Liver (tissue), 9 donors: ENCODE data around the gene XPR1. TPM values are rescaled to one million over a fixed set of nuclear protein-coding genes. Genes with fewer than 3 reads are reported as not detected.

Experiments
- DNase-seq: peaks from one replicate; pipeline ENCODE4 v3.0.0-alpha.2; 2017; ENCODE audit warnings: low spot score
- H3K27ac ChIP-seq, 2 donors: one replicate each; pipeline ENCODE4 v1.7.0; 2013; ENCODE audit warnings: inconsistent platforms in 2 of 2, low read length in 2 of 2, control low read depth in 1 of 2, low read depth in 1 of 2, mild to moderate bottlenecking in 1 of 2
- H3K27me3 ChIP-seq, 4 donors: one replicate each; pipeline versions ENCODE4 v1.6.1 to v1.7.0; 2013; ENCODE audit warnings: low read length in 3 of 4, inconsistent platforms in 1 of 4, mild to moderate bottlenecking in 1 of 4, moderate library complexity in 1 of 4; ENCODE audit not compliant: control insufficient read depth in 4 of 4, insufficient read depth in 4 of 4
- H3K36me3 ChIP-seq, 4 donors: one replicate each; pipeline versions ENCODE4 v1.6.1 to v1.7.0; 2013; ENCODE audit warnings: low read length in 3 of 4, mild to moderate bottlenecking in 3 of 4, low read depth in 1 of 4, moderate library complexity in 1 of 4; ENCODE audit not compliant: control insufficient read depth in 4 of 4, insufficient read depth in 3 of 4
- H3K4me1 ChIP-seq, 4 donors: one replicate each; pipeline versions ENCODE4 v1.6.1 to v1.7.0; 2013; ENCODE audit warnings: low read length in 3 of 4, mild to moderate bottlenecking in 3 of 4, moderate library complexity in 1 of 4; ENCODE audit not compliant: control insufficient read depth in 4 of 4, insufficient read depth in 4 of 4
- H3K4me3 ChIP-seq, 3 donors: one replicate each; pipeline versions ENCODE4 v1.6.1 to v1.7.0; 2013; ENCODE audit warnings: low read length in 3 of 3, control low read depth in 1 of 3, low read depth in 1 of 3, mild to moderate bottlenecking in 1 of 3
- H3K9ac ChIP-seq, 2 donors: one replicate each; pipeline ENCODE4 v1.7.0; 2013; ENCODE audit warnings: low read length in 2 of 2, mild to moderate bottlenecking in 2 of 2, moderate library complexity in 2 of 2, control low read depth in 1 of 2, low read depth in 1 of 2
- H3K9me3 ChIP-seq, 4 donors: one replicate each; pipeline versions ENCODE4 v1.6.1 to v1.7.0; 2013; ENCODE audit warnings: low read length in 3 of 4; ENCODE audit not compliant: control insufficient read depth in 4 of 4
- EGR1 ChIP-seq, 2 donors: IDR thresholded peaks; 2 replicates each; pipeline ENCODE4 v1.6.1; 2016 to 2018; ENCODE audit warnings: antibody characterized with exemption in 2 of 2, low read depth in 2 of 2
- FOXA1 ChIP-seq: IDR thresholded peaks from 2 replicates; pipeline ENCODE4 v1.6.1; 2016; ENCODE audit warnings: antibody characterized with exemption
- FOXA2 ChIP-seq: IDR thresholded peaks from 2 replicates; pipeline ENCODE4 v1.6.1; 2016; ENCODE audit warnings: antibody characterized with exemption
- GABPA ChIP-seq, 2 donors: IDR thresholded peaks in 1 of 2; conservative IDR thresholded peaks in 1 of 2; 2 replicates each; pipeline ENCODE4 v1.6.1; 2016; ENCODE audit warnings: antibody characterized with exemption in 2 of 2, mild to moderate bottlenecking in 1 of 2, moderate library complexity in 1 of 2
- HNF4A ChIP-seq, 2 donors: conservative IDR thresholded peaks; 2 replicates each; pipeline ENCODE4 v1.6.1; 2016; ENCODE audit warnings: antibody characterized with exemption in 2 of 2, mild to moderate bottlenecking in 2 of 2
- HNF4G ChIP-seq: IDR thresholded peaks from 2 replicates; pipeline ENCODE4 v1.6.1; 2016; ENCODE audit warnings: antibody characterized with exemption
- JUND ChIP-seq, 2 donors: IDR thresholded peaks; 2 replicates each; pipeline ENCODE4 v1.6.1; 2016; ENCODE audit warnings: antibody characterized with exemption in 2 of 2
- NR2F2 ChIP-seq: IDR thresholded peaks from 2 replicates; pipeline ENCODE4 v1.6.1; 2016; ENCODE audit warnings: antibody characterized with exemption
- RAD21 ChIP-seq, 2 donors: IDR thresholded peaks; 2 replicates each; pipeline ENCODE4 v1.6.1; 2016; ENCODE audit warnings: antibody characterized with exemption in 2 of 2, mild to moderate bottlenecking in 2 of 2
- RXRA ChIP-seq, 2 donors: IDR thresholded peaks; 2 replicates each; pipeline ENCODE4 v1.6.1; 2017 to 2018; ENCODE audit warnings: antibody characterized with exemption in 2 of 2, mild to moderate bottlenecking in 1 of 2
- SP1 ChIP-seq: IDR thresholded peaks from 2 replicates; pipeline ENCODE4 v1.6.1; 2018; ENCODE audit warnings: antibody characterized with exemption, mild to moderate bottlenecking
- TAF1 ChIP-seq: conservative IDR thresholded peaks from 2 replicates; pipeline ENCODE4 v1.6.1; 2016; ENCODE audit warnings: antibody characterized with exemption, mild to moderate bottlenecking
- YY1 ChIP-seq: IDR thresholded peaks from 2 replicates; pipeline ENCODE4 v1.6.1; 2016; ENCODE audit warnings: antibody characterized with exemption, mild to moderate bottlenecking
- WGBS: extraction: QIAGEN DNeasy Blood & Tissue Kit; methylation state at CpG from one replicate; pipeline ENCODE4 v1.1.7; 2013; 5-methylcytosine and 5-hydroxymethylcytosine counted together
- polyA plus RNA-seq, 2 donors: library from polyadenylated mRNA; stranded (reverse) in 1 of 2; unstranded in 1 of 2; fragments of 200-250 nt in 1 of 2; fragments of >200 nt in 1 of 2; fragmentation: Nextera tagmentation in 1 of 2; extraction: Ambion mirVana in 1 of 2; gene quantifications; one replicate each; pipeline versions ENCODE4 v1.2.1 to v1.2.3, GENCODE V29; 2013 to 2015
- total RNA-seq, 2 donors: library from RNA; depleted of rRNA; stranded (reverse); fragments of >200 nt; gene quantifications; one replicate each; pipeline ENCODE4 v1.2.3, GENCODE V29; 2014
- TF ChIP-seq, protein P1 (sequence below): fragments of 150-350 bp; IDR thresholded peaks from 2 replicates; pipeline ENCODE4 v1.5.1; 2017; ENCODE audit warnings: improper control_type of control experiment, low read depth, low read length; ENCODE audit not compliant: missing input control
- TF ChIP-seq, protein P2 (sequence below): IDR thresholded peaks from 2 replicates; pipeline ENCODE4 v1.6.1; 2016; ENCODE audit warnings: antibody characterized with exemption
- TF ChIP-seq, protein P3 (sequence below): IDR thresholded peaks from 2 replicates; pipeline ENCODE4 v1.6.1; 2016; ENCODE audit warnings: antibody characterized with exemption
- TF ChIP-seq, protein P4 (sequence below): IDR thresholded peaks from 2 replicates; pipeline ENCODE4 v1.6.1; 2016; ENCODE audit warnings: antibody characterized with exemption
- TF ChIP-seq, protein P5 (sequence below): IDR thresholded peaks from 2 replicates; pipeline ENCODE4 v1.6.1; 2016; ENCODE audit warnings: antibody characterized with exemption, mild to moderate bottlenecking
- donor health status: healthy.
- donor health status: healthy.
- donor health status: healthy.
- donor health status: healthy.
- donor health status: healthy.

XPR1 gene
- total and polyA plus RNA-seq, 4 donors = 1.8 to 14.3 (median 5.9) TPM

DNA sequence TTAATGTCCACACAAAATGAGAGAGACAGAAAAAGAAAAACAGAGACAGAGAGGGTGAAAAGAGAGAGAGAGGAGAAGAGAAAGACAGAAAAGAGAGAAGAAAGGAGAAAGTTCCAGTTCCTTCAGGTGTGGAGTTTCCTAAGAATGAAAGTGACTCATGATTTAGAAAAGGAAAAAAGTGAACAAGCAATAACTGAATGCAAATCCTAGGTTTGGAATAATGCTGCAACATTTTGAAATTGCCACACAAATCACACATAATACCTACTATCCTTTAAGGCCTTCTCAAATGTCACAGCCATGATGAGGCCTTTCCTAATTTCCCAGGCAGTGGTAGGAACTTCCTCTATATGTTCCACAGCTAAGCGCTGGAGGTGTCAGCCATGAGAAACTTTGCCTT lies 31.5 kb upstream of the XPR1 start:
- Histone ChIP-seq H3K4me1 (peaks cover 0 to 2% (median 0%) of the 10 kb centered on the region in 4 donors), H3K9ac (no peak overlapping the region), H3K9me3 (no peaks in the 10 kb centered on the region), H3K27ac (no peak overlapping the region), H3K27me3 (no peaks in the 10 kb centered on the region), H3K4me3 (no peak overlapping the region), H3K36me3 (no peaks in the 10 kb centered on the region)
- WGBS = 97% methylated on average over 1 of the region's 1 CpG
- DNase-seq = no peak
- TF ChIP-seq FOXA1 (no peak), EGR1 (IDR thresholded peaks at IDR 0.05; ENCODE audit: low read depth in 2 of 2) (no peak), NR2F2 (no peak), YY1 (no peak), HNF4G (no peak), JUND (IDR thresholded peaks at IDR 0.05) (no peak), SP1 (no peak), HNF4A (conservative IDR thresholded peaks at IDR 0.05) (no peak), FOXA2 (no peak), RXRA (IDR thresholded peaks at IDR 0.05) (no peak), RAD21 (IDR thresholded peaks at IDR 0.05) (no peak), TAF1 (no peak), GABPA (IDR thresholded peaks at IDR 0.05 in 1 of 2, conservative IDR thresholded peaks at IDR 0.05 in 1 of 2) (no peak)
- TF ChIP-seq, protein P1, sequence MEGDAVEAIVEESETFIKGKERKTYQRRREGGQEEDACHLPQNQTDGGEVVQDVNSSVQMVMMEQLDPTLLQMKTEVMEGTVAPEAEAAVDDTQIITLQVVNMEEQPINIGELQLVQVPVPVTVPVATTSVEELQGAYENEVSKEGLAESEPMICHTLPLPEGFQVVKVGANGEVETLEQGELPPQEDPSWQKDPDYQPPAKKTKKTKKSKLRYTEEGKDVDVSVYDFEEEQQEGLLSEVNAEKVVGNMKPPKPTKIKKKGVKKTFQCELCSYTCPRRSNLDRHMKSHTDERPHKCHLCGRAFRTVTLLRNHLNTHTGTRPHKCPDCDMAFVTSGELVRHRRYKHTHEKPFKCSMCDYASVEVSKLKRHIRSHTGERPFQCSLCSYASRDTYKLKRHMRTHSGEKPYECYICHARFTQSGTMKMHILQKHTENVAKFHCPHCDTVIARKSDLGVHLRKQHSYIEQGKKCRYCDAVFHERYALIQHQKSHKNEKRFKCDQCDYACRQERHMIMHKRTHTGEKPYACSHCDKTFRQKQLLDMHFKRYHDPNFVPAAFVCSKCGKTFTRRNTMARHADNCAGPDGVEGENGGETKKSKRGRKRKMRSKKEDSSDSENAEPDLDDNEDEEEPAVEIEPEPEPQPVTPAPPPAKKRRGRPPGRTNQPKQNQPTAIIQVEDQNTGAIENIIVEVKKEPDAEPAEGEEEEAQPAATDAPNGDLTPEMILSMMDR = no peak
- TF ChIP-seq, protein P2, sequence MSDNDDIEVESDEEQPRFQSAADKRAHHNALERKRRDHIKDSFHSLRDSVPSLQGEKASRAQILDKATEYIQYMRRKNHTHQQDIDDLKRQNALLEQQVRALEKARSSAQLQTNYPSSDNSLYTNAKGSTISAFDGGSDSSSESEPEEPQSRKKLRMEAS = no peak
- TF ChIP-seq, protein P3, sequence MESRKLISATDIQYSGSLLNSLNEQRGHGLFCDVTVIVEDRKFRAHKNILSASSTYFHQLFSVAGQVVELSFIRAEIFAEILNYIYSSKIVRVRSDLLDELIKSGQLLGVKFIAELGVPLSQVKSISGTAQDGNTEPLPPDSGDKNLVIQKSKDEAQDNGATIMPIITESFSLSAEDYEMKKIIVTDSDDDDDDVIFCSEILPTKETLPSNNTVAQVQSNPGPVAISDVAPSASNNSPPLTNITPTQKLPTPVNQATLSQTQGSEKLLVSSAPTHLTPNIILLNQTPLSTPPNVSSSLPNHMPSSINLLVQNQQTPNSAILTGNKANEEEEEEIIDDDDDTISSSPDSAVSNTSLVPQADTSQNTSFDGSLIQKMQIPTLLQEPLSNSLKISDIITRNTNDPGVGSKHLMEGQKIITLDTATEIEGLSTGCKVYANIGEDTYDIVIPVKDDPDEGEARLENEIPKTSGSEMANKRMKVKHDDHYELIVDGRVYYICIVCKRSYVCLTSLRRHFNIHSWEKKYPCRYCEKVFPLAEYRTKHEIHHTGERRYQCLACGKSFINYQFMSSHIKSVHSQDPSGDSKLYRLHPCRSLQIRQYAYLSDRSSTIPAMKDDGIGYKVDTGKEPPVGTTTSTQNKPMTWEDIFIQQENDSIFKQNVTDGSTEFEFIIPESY = no peak
- TF ChIP-seq, protein P4, sequence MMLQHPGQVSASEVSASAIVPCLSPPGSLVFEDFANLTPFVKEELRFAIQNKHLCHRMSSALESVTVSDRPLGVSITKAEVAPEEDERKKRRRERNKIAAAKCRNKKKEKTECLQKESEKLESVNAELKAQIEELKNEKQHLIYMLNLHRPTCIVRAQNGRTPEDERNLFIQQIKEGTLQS = no peak
- TF ChIP-seq, protein P5, sequence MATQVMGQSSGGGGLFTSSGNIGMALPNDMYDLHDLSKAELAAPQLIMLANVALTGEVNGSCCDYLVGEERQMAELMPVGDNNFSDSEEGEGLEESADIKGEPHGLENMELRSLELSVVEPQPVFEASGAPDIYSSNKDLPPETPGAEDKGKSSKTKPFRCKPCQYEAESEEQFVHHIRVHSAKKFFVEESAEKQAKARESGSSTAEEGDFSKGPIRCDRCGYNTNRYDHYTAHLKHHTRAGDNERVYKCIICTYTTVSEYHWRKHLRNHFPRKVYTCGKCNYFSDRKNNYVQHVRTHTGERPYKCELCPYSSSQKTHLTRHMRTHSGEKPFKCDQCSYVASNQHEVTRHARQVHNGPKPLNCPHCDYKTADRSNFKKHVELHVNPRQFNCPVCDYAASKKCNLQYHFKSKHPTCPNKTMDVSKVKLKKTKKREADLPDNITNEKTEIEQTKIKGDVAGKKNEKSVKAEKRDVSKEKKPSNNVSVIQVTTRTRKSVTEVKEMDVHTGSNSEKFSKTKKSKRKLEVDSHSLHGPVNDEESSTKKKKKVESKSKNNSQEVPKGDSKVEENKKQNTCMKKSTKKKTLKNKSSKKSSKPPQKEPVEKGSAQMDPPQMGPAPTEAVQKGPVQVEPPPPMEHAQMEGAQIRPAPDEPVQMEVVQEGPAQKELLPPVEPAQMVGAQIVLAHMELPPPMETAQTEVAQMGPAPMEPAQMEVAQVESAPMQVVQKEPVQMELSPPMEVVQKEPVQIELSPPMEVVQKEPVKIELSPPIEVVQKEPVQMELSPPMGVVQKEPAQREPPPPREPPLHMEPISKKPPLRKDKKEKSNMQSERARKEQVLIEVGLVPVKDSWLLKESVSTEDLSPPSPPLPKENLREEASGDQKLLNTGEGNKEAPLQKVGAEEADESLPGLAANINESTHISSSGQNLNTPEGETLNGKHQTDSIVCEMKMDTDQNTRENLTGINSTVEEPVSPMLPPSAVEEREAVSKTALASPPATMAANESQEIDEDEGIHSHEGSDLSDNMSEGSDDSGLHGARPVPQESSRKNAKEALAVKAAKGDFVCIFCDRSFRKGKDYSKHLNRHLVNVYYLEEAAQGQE = no peak
